ENCODE data around the gene AOC1. TPM values are rescaled to one million over a fixed set of nuclear protein-coding genes. Genes with fewer than 3 reads are reported as not detected.

Gene AOC1
- total RNA-seq, 1 donor from 2014 or later = not detected

DNA sequence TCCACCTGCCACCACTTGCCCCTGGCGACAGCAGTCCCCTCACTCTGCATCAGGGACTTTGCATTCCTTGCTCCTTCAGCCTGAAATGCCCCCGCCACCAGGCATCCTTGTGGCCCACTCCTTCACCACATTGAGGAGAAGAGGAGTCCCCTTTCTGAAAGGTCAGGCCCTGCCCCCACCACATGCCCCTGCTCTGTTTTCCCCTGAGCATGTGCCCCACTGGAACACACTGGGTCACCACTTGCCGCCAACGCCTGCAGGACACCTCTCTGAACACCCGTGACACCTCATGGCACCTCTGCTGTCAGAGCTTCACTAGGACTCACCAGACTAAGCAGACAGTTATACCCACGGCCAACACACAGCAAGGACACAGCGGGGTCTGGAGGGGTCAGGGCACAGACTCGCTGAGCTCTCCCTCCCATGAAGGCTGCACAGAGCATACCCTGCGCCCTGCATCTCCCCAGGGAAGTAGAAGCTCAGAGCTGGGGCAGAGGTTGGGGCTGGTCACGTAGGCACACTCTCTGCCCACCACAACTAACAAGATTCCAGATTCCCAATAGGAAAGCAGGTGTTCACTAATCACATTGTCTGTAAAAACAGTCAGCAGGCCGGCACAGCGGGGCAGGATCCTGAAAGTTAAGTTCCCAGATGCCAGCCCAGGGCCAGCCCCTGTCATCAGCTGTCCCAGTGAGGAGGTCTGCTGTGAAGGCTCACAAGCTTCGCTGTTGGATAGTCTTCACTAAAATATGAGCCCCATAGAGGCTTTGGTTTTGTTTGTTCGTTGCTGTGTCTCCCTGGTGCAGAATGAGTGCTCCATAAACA, 5.8 kb upstream of the AOC1 start:
- Mint-ChIP-seq H3K27ac (ENCODE audit: unreplicated experiment) (no peak overlapping the region), H3K4me1 (no peaks in the 10 kb centered on the region), H3K36me3 (ENCODE audit: low read depth) (no peaks in the 10 kb centered on the region), H3K4me3 (no peak overlapping the region), H3K27me3 (ENCODE audit: low read depth) (peaks cover 2% of the 10 kb centered on the region), H3K9me3 (no peaks in the 10 kb centered on the region)
- DNase-seq (ENCODE audit: low read depth, low spot score) = no peak
- TF ChIP-seq, protein P1, sequence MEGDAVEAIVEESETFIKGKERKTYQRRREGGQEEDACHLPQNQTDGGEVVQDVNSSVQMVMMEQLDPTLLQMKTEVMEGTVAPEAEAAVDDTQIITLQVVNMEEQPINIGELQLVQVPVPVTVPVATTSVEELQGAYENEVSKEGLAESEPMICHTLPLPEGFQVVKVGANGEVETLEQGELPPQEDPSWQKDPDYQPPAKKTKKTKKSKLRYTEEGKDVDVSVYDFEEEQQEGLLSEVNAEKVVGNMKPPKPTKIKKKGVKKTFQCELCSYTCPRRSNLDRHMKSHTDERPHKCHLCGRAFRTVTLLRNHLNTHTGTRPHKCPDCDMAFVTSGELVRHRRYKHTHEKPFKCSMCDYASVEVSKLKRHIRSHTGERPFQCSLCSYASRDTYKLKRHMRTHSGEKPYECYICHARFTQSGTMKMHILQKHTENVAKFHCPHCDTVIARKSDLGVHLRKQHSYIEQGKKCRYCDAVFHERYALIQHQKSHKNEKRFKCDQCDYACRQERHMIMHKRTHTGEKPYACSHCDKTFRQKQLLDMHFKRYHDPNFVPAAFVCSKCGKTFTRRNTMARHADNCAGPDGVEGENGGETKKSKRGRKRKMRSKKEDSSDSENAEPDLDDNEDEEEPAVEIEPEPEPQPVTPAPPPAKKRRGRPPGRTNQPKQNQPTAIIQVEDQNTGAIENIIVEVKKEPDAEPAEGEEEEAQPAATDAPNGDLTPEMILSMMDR (conservative IDR thresholded peaks at IDR 0.05) = no peak

DNA sequence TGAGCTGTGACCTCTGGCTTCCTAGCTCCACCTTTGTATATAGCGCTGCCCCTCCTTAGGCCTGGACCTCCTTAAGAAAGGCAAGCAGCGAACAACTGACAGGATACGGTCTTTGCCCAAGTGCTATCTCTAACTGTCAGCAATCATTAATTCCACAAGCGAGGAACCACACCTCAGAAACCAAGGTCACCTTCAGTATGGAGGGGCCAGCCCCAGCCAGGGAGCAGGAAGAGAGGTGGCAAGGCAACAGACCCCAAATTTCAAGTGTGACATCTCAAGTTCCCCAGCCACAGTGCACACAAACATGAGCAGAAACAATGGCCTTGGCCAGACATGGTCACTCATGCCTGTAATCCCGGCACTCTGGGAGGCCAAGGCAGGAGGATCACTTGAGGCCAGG, 4.8 kb upstream of the AOC1 start:
- Mint-ChIP-seq H3K9me3 (no peaks in the 10 kb centered on the region), H3K4me1 (no peaks in the 10 kb centered on the region), H3K4me3 (no peak overlapping the region), H3K27me3 (ENCODE audit: low read depth) (peaks cover 2% of the 10 kb centered on the region), H3K27ac (ENCODE audit: unreplicated experiment) (no peak overlapping the region), H3K36me3 (ENCODE audit: low read depth) (no peaks in the 10 kb centered on the region)
- no peak for DNase-seq (ENCODE audit: low read depth, low spot score)
- TF ChIP-seq, protein P1 (conservative IDR thresholded peaks at IDR 0.05) = no peak

DNA sequence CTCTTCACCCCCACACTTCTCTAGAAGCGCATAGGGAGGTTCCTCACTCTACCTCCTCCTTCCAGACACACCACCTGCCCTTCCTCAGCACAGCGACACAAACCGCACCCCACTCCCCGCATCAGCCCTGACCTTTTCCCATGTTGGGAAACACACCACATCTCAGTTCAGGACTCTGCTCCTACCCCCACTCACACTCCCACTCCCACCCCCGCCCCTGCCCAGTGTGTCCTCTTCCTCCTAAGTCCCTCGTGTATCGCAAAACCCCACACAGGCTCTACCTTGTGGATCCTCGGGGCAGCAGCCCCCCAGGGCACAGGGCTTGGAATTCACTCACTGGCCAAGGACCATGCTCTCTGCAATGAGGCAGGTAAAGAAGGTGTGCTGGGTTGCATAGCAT, 4.2 kb upstream of the AOC1 start:
- TF ChIP-seq, protein P1 (conservative IDR thresholded peaks at IDR 0.05) = no peak
- Mint-ChIP-seq H3K4me3 (no peak overlapping the region), H3K4me1 (no peaks in the 10 kb centered on the region), H3K27ac (ENCODE audit: unreplicated experiment) (no peak overlapping the region), H3K36me3 (ENCODE audit: low read depth) (no peaks in the 10 kb centered on the region), H3K27me3 (ENCODE audit: low read depth) (peaks cover 2% of the 10 kb centered on the region), H3K9me3 (no peaks in the 10 kb centered on the region)
- no peak for DNase-seq (ENCODE audit: low read depth, low spot score)

DNA sequence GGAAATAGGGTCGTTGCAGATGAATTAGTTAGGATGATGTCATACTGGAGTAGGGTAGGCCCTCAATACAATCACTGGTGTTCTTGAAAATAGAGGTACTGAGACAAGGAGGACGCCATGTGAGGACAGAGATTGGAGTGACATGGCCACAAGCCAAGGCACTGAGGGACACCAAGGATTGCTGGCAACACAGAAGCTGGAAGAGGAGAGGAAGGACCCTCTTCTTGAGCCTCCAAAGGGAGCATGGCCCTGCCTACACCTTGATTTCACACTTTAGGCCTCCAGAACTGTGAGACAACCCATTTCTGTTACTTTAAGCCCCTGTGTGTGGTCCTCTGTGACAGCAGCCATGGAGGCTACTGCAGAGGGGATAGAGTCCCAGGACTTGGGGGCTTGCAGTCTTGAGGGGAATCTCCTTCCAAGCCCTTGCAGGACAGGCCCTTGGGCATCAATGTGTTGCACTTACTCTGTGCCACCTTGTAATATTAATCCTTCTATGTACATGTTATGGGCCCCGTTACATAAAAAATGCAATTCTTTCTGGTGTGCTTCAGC, 3.7 kb upstream of the AOC1 start:
- H3K4me3 Mint-ChIP-seq = no peak overlapping the region
- H3K36me3 Mint-ChIP-seq (ENCODE audit: low read depth) = no peaks in the 10 kb centered on the region
- no peak overlapping the region for H3K27ac Mint-ChIP-seq (ENCODE audit: unreplicated experiment)
- H3K9me3 Mint-ChIP-seq = no peaks in the 10 kb centered on the region
- TF ChIP-seq, protein P1 (conservative IDR thresholded peaks at IDR 0.05) = no peak
- no peak for DNase-seq (ENCODE audit: low read depth, low spot score)
- H3K27me3 Mint-ChIP-seq (ENCODE audit: low read depth) = peaks cover 2% of the 10 kb centered on the region
- H3K4me1 Mint-ChIP-seq = no peaks in the 10 kb centered on the region

DNA sequence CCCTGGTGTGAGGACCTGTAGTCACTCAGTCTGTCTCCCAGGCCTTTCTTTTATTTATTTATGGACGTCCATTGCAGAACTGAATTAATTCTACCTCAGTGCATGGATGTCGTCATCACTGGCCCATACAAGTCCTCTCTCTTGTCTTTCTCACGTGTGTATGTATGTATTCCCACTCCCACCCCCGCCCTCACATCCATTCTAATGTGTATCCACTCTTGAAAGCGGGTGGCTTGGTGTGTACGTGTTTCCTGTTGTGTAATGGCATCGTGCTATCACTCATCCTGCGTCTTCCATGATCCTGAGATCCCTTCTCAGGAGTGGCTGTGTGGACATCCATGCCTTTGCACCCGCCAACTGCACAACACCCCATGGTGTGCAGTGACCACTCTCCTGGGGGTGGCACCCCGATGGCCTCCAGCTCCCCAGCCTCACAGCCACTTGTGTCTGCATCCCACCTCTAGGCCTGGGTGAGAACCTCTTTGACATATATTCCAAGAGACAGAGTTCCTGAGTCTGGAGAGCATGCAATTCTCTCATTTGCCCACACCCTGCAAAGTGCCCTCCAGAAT, 3.0 kb upstream of the AOC1 start:
- no peaks in the 10 kb centered on the region for H3K36me3 Mint-ChIP-seq (ENCODE audit: low read depth)
- DNase-seq (ENCODE audit: low read depth, low spot score) = no peak

More for the DNA sequence above, 3.0 kb upstream of the AOC1 start:
- no peak overlapping the region for H3K27ac Mint-ChIP-seq (ENCODE audit: unreplicated experiment)
- peaks cover 2% of the 10 kb centered on the region for H3K27me3 Mint-ChIP-seq (ENCODE audit: low read depth)
- H3K4me3 Mint-ChIP-seq = no peak overlapping the region
- H3K9me3 Mint-ChIP-seq = no peaks in the 10 kb centered on the region
- TF ChIP-seq, protein P1 (conservative IDR thresholded peaks at IDR 0.05) = no peak
- no peaks in the 10 kb centered on the region for H3K4me1 Mint-ChIP-seq

Measured in neural crest cell (in vitro differentiated cells).